Muscle layer of colon (tissue), 2 donors: ENCODE results near the gene DISC1.
"Not testable (repeated sequence)": the region's sequence is repeated elsewhere in the genome, so short reads cannot be mapped to it uniquely, and the experiment has no call there.

ENCODE experiments used
- H3K27ac ChIP-seq: one replicate; pipeline ENCODE4 v1.7.0; 2013; ENCODE audit warnings: low read depth, mild to moderate bottlenecking, low read length, moderate library complexity
- H3K27me3 ChIP-seq, 2 donors: one replicate each; pipeline ENCODE4 v1.7.0; 2013; ENCODE audit warnings: low read length in 2 of 2, mild to moderate bottlenecking in 2 of 2; ENCODE audit not compliant: insufficient read depth in 2 of 2, control insufficient read depth in 1 of 2
- H3K36me3 ChIP-seq: one replicate; pipeline ENCODE4 v1.7.0; 2013; ENCODE audit warnings: mild to moderate bottlenecking, low read length; ENCODE audit not compliant: insufficient read depth
- H3K4me1 ChIP-seq: one replicate; pipeline ENCODE4 v1.7.0; 2013; ENCODE audit warnings: mild to moderate bottlenecking, low read length; ENCODE audit not compliant: insufficient read depth
- H3K4me3 ChIP-seq, 2 donors: one replicate each; pipeline ENCODE4 v1.7.0; 2013; ENCODE audit warnings: low read length in 2 of 2, low read depth in 1 of 2, mild to moderate bottlenecking in 1 of 2, moderate library complexity in 1 of 2
- H3K9ac ChIP-seq: one replicate; pipeline ENCODE4 v1.7.0; 2013; ENCODE audit warnings: low read length
- H3K9me3 ChIP-seq: one replicate; pipeline ENCODE4 v1.7.0; 2013; ENCODE audit warnings: mild to moderate bottlenecking, low read length
- donor health status: abdominal sarcoma.
- donor health status: Adenocarcinoma of cecum.

The DISC1 gene

GRCh38 chr1:231665101-231665500, 38.5 kb downstream of the DISC1 start:
- Histone ChIP-seq H3K27me3 (no peaks in the 10 kb centered on the region), H3K4me1 (no peaks in the 10 kb centered on the region), H3K36me3 (no peaks in the 10 kb centered on the region), H3K27ac (no peak overlapping the region), H3K4me3 (no peak overlapping the region), H3K9ac (no peak overlapping the region), H3K9me3 (no peaks in the 10 kb centered on the region)

- no peak overlapping the region for H3K4me3 ChIP-seq
- no peaks in the 10 kb centered on the region for H3K4me1 ChIP-seq
- H3K27me3 ChIP-seq, result no peaks in the 10 kb centered on the region
- H3K9ac ChIP-seq, result no peak overlapping the region
- no peaks in the 10 kb centered on the region for H3K36me3 ChIP-seq
- no peak overlapping the region for H3K27ac ChIP-seq
- H3K9me3 ChIP-seq, result no peaks in the 10 kb centered on the region
Measured at GRCh38 chr1:231665726-231666125, 39.1 kb downstream of the DISC1 start.

GRCh38 chr1:231666220-231666936, 39.8 kb downstream of the DISC1 start:
- H3K36me3 ChIP-seq, result no peaks in the 10 kb centered on the region
- H3K4me3 ChIP-seq, result no peak overlapping the region
- H3K4me1 ChIP-seq, result no peaks in the 10 kb centered on the region
- no peak overlapping the region for H3K27ac ChIP-seq
- H3K9ac ChIP-seq, result no peak overlapping the region
- no peaks in the 10 kb centered on the region for H3K9me3 ChIP-seq
- H3K27me3 ChIP-seq, result no peaks in the 10 kb centered on the region

- H3K27ac ChIP-seq, result no peak overlapping the region
- H3K9ac ChIP-seq, result no peak overlapping the region
- no peaks in the 10 kb centered on the region for H3K27me3 ChIP-seq
- H3K4me1 ChIP-seq, result no peaks in the 10 kb centered on the region
- no peaks in the 10 kb centered on the region for H3K9me3 ChIP-seq
- H3K4me3 ChIP-seq, result no peak overlapping the region
- no peaks in the 10 kb centered on the region for H3K36me3 ChIP-seq
Measured at GRCh38 chr1:231666937-231667608, 40.5 kb downstream of the DISC1 start.

- no peak overlapping the region for H3K9ac ChIP-seq
- no peaks in the 10 kb centered on the region for H3K9me3 ChIP-seq
- H3K36me3 ChIP-seq, result no peaks in the 10 kb centered on the region
Measured at GRCh38 chr1:231667896-231668506, 41.4 kb downstream of the DISC1 start.

GRCh38 chr1:231668826-231669225, 42.2 kb downstream of the DISC1 start:
- Histone ChIP-seq H3K4me3 (no peak overlapping the region), H3K36me3 (no peaks in the 10 kb centered on the region), H3K9me3 (no peaks in the 10 kb centered on the region)

More at GRCh38 chr1:231667896-231668506, 41.4 kb downstream of the DISC1 start:
- H3K4me1 ChIP-seq, result no peaks in the 10 kb centered on the region
- H3K27me3 ChIP-seq, result no peaks in the 10 kb centered on the region
- H3K4me3 ChIP-seq, result no peak overlapping the region
- no peak overlapping the region for H3K27ac ChIP-seq

GRCh38 chr1:231669864-231670621, 43.5 kb downstream of the DISC1 start:
- H3K27me3 ChIP-seq, H3K4me3 ChIP-seq, H3K9me3 ChIP-seq, H3K9ac ChIP-seq, H3K27ac ChIP-seq, H3K36me3 ChIP-seq, H3K4me1 ChIP-seq: not testable (repeated sequence)

More at GRCh38 chr1:231668826-231669225, 42.2 kb downstream of the DISC1 start:
- no peaks in the 10 kb centered on the region for H3K4me1 ChIP-seq
- no peak overlapping the region for H3K9ac ChIP-seq
- H3K27ac ChIP-seq, result no peak overlapping the region
- no peaks in the 10 kb centered on the region for H3K27me3 ChIP-seq

- Histone ChIP-seq H3K4me1 (no peaks in the 10 kb centered on the region), H3K27ac (no peak overlapping the region), H3K9me3 (no peaks in the 10 kb centered on the region), H3K27me3 (no peaks in the 10 kb centered on the region), H3K4me3 (no peak overlapping the region), H3K9ac (no peak overlapping the region), H3K36me3 (no peaks in the 10 kb centered on the region)
Measured at GRCh38 chr1:231670755-231671154, 44.2 kb downstream of the DISC1 start.

GRCh38 chr1:231674575-231674974, 48.0 kb downstream of the DISC1 start:
- no peaks in the 10 kb centered on the region for H3K36me3 ChIP-seq
- H3K9me3 ChIP-seq, result no peaks in the 10 kb centered on the region

GRCh38 chr1:231676487-231676886, 49.9 kb downstream of the DISC1 start:
- H3K36me3 ChIP-seq, result no peaks in the 10 kb centered on the region
- no peak overlapping the region for H3K27ac ChIP-seq
- no peak overlapping the region for H3K9ac ChIP-seq
- no peaks in the 10 kb centered on the region for H3K4me1 ChIP-seq
- H3K27me3 ChIP-seq, result no peaks in the 10 kb centered on the region
- no peaks in the 10 kb centered on the region for H3K9me3 ChIP-seq
- H3K4me3 ChIP-seq, result no peak overlapping the region

More at GRCh38 chr1:231674575-231674974, 48.0 kb downstream of the DISC1 start:
- H3K27ac ChIP-seq, result no peak overlapping the region
- no peaks in the 10 kb centered on the region for H3K27me3 ChIP-seq
- no peak overlapping the region for H3K9ac ChIP-seq
- no peak overlapping the region for H3K4me3 ChIP-seq
- H3K4me1 ChIP-seq, result no peaks in the 10 kb centered on the region

GRCh38 chr1:231677442-231677841, 50.9 kb downstream of the DISC1 start:
- Histone ChIP-seq H3K9me3 (no peaks in the 10 kb centered on the region), H3K4me3 (no peak overlapping the region), H3K9ac (no peak overlapping the region), H3K27me3 (no peaks in the 10 kb centered on the region), H3K36me3 (no peaks in the 10 kb centered on the region), H3K27ac (no peak overlapping the region), H3K4me1 (no peaks in the 10 kb centered on the region)
